ENCODE data around the gene MAT1A. TPM values are rescaled to one million over a fixed set of nuclear protein-coding genes. Genes with fewer than 3 reads are reported as not detected.

The MAT1A gene
- total and polyA plus RNA-seq, 2 of the 8 experiments (the other 6 are each of a cell fraction or from before 2014, with no cell fraction given) = 4.1 to 6.4 TPM

DNA sequence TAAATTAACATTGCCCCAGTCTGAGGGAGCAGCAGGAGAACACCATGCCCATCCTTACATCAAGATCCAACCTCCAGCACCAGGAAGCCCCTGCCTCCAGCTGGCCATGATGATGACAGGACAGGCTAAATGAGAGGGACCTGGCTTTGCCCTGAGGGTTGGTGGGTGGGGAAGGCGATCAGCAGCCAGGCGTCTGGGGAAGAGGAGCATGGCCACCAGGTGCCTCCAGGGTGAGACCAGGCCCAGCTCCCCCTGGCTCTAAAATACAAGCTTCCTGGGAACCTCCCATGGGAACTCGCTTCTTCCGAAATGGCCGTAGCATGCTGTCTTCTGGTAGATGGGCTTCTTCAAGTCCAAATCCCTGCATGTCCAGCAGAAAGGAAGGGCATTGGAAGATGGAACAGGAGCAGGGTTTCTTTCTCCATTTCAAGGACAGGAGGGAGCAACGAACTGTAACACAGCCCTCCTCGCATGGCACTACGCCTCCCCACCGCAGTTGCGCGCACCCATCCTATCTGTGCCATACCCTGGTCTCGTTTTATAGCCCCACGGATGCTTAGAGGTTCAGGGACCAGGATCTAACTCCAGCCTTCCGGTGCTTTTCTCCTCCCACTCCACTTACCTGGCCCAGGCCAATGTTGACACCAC lies 15.8 kb downstream of the MAT1A start:
- no peak for DNase-seq (ENCODE audit: low read depth in 1 of 2, low spot score in 2 of 2)
- Histone ChIP-seq H3K4me2 (ENCODE audit: insufficient read depth in 1 of 2, low read depth in 2 of 2, low read length in 2 of 2) (no peak overlapping the region), H4K5ac (ENCODE audit: insufficient read length, low read depth, low read length) (no peak overlapping the region), H3K79me1 (ENCODE audit: low read depth, low read length) (no peaks in the 10 kb centered on the region), H3K4ac (replicated peaks; ENCODE audit: insufficient read length, low read depth, low read length) (no peak overlapping the region), H2AK5ac (ENCODE audit: low read depth, low read length) (no peak overlapping the region), H3K9me3 (ENCODE audit: insufficient read depth in 2 of 2, low read depth in 1 of 2, low read length in 1 of 2) (no peaks in the 10 kb centered on the region), H3K4me1 (replicated peaks in 1 of 4; ENCODE audit: control insufficient read depth in 3 of 4, insufficient read depth in 4 of 4, low read length in 3 of 4) (peaks cover 0 to 2% (median 0%) of the 10 kb centered on the region in 4 experiments; a peak in 1 of 7 replicates), H3K56ac (replicated peaks; ENCODE audit: insufficient read length, low read depth, low read length) (no peak overlapping the region), H3K36me3 (ENCODE audit: control insufficient read depth in 2 of 4, insufficient read depth in 4 of 4, low read length in 3 of 4) (no peaks in the 10 kb centered on the region), H3K23me2 (ENCODE audit: low read depth, low read length) (no peaks in the 10 kb centered on the region), H4K20me1 (replicated peaks in 1 of 2; ENCODE audit: control insufficient read depth in 1 of 2, insufficient read depth in 2 of 2, low read length in 2 of 2) (peaks cover 0 to 2% of the 10 kb centered on the region in 2 experiments), H3K18ac (ENCODE audit: extremely low read depth, low read length) (no peak overlapping the region), H4K8ac (ENCODE audit: extremely low read depth, insufficient read depth, low read length) (no peak overlapping the region), H2BK15ac (ENCODE audit: low read length) (no peak overlapping the region), H2BK12ac (ENCODE audit: low read depth, low read length) (no peak overlapping the region), H3K23ac (ENCODE audit: insufficient read length) (no peak overlapping the region), H3K4me3 (ENCODE audit: extremely low read depth in 1 of 4, insufficient read depth in 2 of 4, low read depth in 3 of 4, low read length in 4 of 4) (no peak overlapping the region), H3K27ac (ENCODE audit: low read depth, low read length) (no peak overlapping the region), H3K9ac (replicated peaks in 1 of 4; ENCODE audit: extremely low read depth in 1 of 4, low read depth in 3 of 4, low read length in 3 of 4) (no peak overlapping the region), H2BK120ac (replicated peaks; ENCODE audit: low read depth, low read length) (no peak overlapping the region), H2AFZ (ENCODE audit: low read length) (no peak overlapping the region), H3K14ac (ENCODE audit: insufficient read length) (no peak overlapping the region), H2BK20ac (ENCODE audit: low read length) (no peak overlapping the region), H3K79me2 (ENCODE audit: control insufficient read depth in 1 of 2, insufficient read depth in 2 of 2, low read length in 2 of 2) (no peaks in the 10 kb centered on the region), H2BK5ac (ENCODE audit: low read depth, low read length) (no peak overlapping the region), H4K91ac (replicated peaks; ENCODE audit: insufficient read length, low read length) (no peak overlapping the region), H3K27me3 (replicated peaks in 1 of 4; ENCODE audit: control insufficient read depth in 3 of 4, extremely low read depth in 1 of 4, insufficient read depth in 3 of 4, low read length in 3 of 4) (no peaks in the 10 kb centered on the region; a peak in 1 of 7 replicates)
- 85% methylated on average over 14 of the region's 14 CpGs; no CpG with 5 or more reads in 1 of the 2 experiments for WGBS, 2 experiments (ENCODE audit: extremely low coverage in 1 of 2, insufficient coverage in 1 of 2, insufficient read length in 1 of 2, insufficient replicate concordance in 2 of 2, low coverage in 1 of 2, low lambda C conversion rate in 2 of 2, missing lambda C conversion rate in 1 of 2)
- ChIA-PET POLR2A (ENCODE audit: partially characterized antibody) (interaction anchor here (1.2 kb wide), 1 partner anchor 16 kb away, joined by 4 read pairs; the partner anchor contains the start of gene MAT1A), CTCF (ENCODE audit: partially characterized antibody) (interaction anchor here (0.6 to 2.9 kb wide), 6 partner anchors 10 to 109 kb away, joined by 3 to 16 read pairs (median 5); no protein-coding TSS in a partner anchor)
- FAIRE-seq = no peak
- TF ChIP-seq KDM4A (IDR thresholded peaks at IDR 0.05; ENCODE audit: low read depth, low read length, severe bottlenecking) (no peak), PHF8 (conservative IDR thresholded peaks at IDR 0.05; ENCODE audit: low read depth, low read length) (no peak), JUND (IDR thresholded peaks at IDR 0.05; ENCODE audit: low read length) (no peak), TCF12 (IDR thresholded peaks at IDR 0.05; ENCODE audit: low read depth, low read length) (no peak), SAP30 (IDR thresholded peaks at IDR 0.05; ENCODE audit: insufficient read depth, insufficient replicate concordance, low read length) (no peak), RXRA (IDR thresholded peaks at IDR 0.05; ENCODE audit: insufficient read depth, low read depth, low read length) (no peak), RFX5 (IDR thresholded peaks at IDR 0.05; ENCODE audit: borderline replicate concordance, low read depth, low read length) (no peak), EZH2 (IDR thresholded peaks at IDR 0.05; ENCODE audit: low read depth, low read length, severe bottlenecking) (no peak), MAFK (IDR thresholded peaks at IDR 0.05; ENCODE audit: low read depth, low read length) (no peak)
- TF ChIP-seq, protein P1, sequence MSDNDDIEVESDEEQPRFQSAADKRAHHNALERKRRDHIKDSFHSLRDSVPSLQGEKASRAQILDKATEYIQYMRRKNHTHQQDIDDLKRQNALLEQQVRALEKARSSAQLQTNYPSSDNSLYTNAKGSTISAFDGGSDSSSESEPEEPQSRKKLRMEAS (IDR thresholded peaks at IDR 0.05) = no peak
